ENCODE results near the gene CPPED1. TPM values are rescaled to one million over a fixed set of nuclear protein-coding genes. Genes with fewer than 3 reads are reported as not detected.
"Not testable (repeated sequence)": the region's sequence is repeated elsewhere in the genome, so short reads cannot be mapped to it uniquely, and the experiment has no call there.

Gene CPPED1
- total RNA-seq, 1 donor: 40.0 TPM

GRCh38 chr16:12813734-12814133 is 10.0 kb upstream of the CPPED1 start:
- not testable (repeated sequence) for H3K9me3 ChIP-seq (ENCODE audit: low read depth, low read length); H3K4me3 ChIP-seq (ENCODE audit: low read length); H3K27me3 ChIP-seq (ENCODE audit: insufficient read depth, low read length)
- peaks cover 62% of the 10 kb centered on the region for H3K4me1 ChIP-seq (ENCODE audit: insufficient read depth, low read length)

DNA sequence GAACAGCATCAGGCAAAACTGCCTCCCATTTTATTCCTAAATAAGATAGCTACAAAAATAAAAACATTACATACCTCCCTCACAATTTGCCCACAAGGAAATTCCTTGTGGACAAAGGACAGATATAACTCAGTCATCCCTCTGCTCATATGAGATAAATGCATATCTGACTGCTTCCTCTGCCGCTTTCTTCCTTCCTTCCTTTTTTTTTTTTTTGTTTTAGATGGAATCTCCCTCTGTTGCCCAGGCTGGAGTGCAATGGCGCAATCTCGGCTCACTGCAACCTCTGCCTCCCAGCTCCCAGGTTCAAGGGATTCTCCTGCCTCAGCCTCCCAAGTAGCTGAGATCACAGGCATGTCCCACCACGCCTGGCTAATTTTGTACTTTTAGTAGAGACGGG is 9.6 kb upstream of the CPPED1 start:
- not testable (repeated sequence) for H3K9me3 ChIP-seq (ENCODE audit: low read depth, low read length); H3K4me3 ChIP-seq (ENCODE audit: low read length); H3K27me3 ChIP-seq (ENCODE audit: insufficient read depth, low read length)
- H3K4me1 ChIP-seq (ENCODE audit: insufficient read depth, low read length): peaks cover 58% of the 10 kb centered on the region

GRCh38 chr16:12811441-12812383 is 8.0 kb upstream of the CPPED1 start:
- Histone ChIP-seq H3K9me3 (ENCODE audit: low read depth, low read length) (no peaks in the 10 kb centered on the region), H3K4me3 (ENCODE audit: low read length) (no peak overlapping the region), H3K4me1 (ENCODE audit: insufficient read depth, low read length) (peaks cover 42% of the 10 kb centered on the region), H3K27me3 (ENCODE audit: insufficient read depth, low read length) (no peaks in the 10 kb centered on the region)

GRCh38 chr16:12805066-12805465 is 1.4 kb upstream of the CPPED1 start:
- no peak overlapping the region for H3K4me3 ChIP-seq (ENCODE audit: low read length)
- peaks cover 40% of the 10 kb centered on the region for H3K4me1 ChIP-seq (ENCODE audit: insufficient read depth, low read length)
- H3K9me3 ChIP-seq (ENCODE audit: low read depth, low read length): no peaks in the 10 kb centered on the region
- no peaks in the 10 kb centered on the region for H3K27me3 ChIP-seq (ENCODE audit: insufficient read depth, low read length)

- Histone ChIP-seq H3K4me1 (ENCODE audit: insufficient read depth, low read length) (peaks cover 46% of the 10 kb centered on the region), H3K4me3 (ENCODE audit: low read length) (no peak overlapping the region)
Observed at GRCh38 chr16:12804395-12804794, 708 bp upstream of the CPPED1 start.

GRCh38 chr16:12802661-12803060 is 1.0 kb downstream of the CPPED1 start:
- peaks cover 61% of the 10 kb centered on the region for H3K4me1 ChIP-seq (ENCODE audit: insufficient read depth, low read length)
- peak overlapping the region; percentile 90 for H3K4me3 ChIP-seq (ENCODE audit: low read length)
- no peaks in the 10 kb centered on the region for H3K27me3 ChIP-seq (ENCODE audit: insufficient read depth, low read length)
- no peaks in the 10 kb centered on the region for H3K9me3 ChIP-seq (ENCODE audit: low read depth, low read length)

More at GRCh38 chr16:12804395-12804794, 708 bp upstream of the CPPED1 start:
- H3K9me3 ChIP-seq (ENCODE audit: low read depth, low read length): no peaks in the 10 kb centered on the region
- H3K27me3 ChIP-seq (ENCODE audit: insufficient read depth, low read length): no peaks in the 10 kb centered on the region

GRCh38 chr16:12802048-12802447 is 1.6 kb downstream of the CPPED1 start:
- Histone ChIP-seq H3K27me3 (ENCODE audit: insufficient read depth, low read length) (no peaks in the 10 kb centered on the region), H3K4me1 (ENCODE audit: insufficient read depth, low read length) (peaks cover 63% of the 10 kb centered on the region), H3K9me3 (ENCODE audit: low read depth, low read length) (no peaks in the 10 kb centered on the region), H3K4me3 (ENCODE audit: low read length) (peak overlapping the region; percentile 90)

DNA sequence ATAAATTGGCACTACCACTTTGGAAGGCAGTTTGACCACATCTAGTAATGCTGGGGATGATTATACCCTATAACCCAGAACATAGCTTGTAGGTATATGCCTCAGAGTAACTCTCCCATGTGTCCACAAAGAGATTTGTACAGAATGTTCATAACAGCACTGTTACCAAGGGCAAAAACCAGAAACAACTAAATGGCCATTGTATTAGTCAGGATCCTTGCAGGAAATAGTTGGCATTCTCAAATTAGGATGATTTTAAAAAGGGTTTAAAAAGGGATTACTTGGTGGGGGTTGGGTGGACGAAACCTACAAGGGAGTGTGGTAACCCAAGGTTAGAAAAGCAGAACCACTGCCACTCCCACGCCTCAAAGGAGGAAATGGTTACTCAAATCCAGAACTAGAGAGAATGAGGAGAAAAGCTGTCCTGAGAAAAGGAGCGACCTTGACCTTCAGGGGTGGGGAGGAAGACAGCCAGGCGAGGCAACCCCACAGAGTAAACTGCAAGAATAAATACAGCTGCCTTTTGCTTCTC is 2.1 kb downstream of the CPPED1 start:
- peaks cover 63% of the 10 kb centered on the region for H3K4me1 ChIP-seq (ENCODE audit: insufficient read depth, low read length)

GRCh38 chr16:12800817-12801216 is 2.9 kb downstream of the CPPED1 start:
- no peaks in the 10 kb centered on the region for H3K27me3 ChIP-seq (ENCODE audit: insufficient read depth, low read length)
- peak overlapping the region; percentile 14 for H3K4me3 ChIP-seq (ENCODE audit: low read length)
- H3K9me3 ChIP-seq (ENCODE audit: low read depth, low read length): no peaks in the 10 kb centered on the region
- H3K4me1 ChIP-seq (ENCODE audit: insufficient read depth, low read length): peaks cover 63% of the 10 kb centered on the region

More for the DNA sequence above, 2.1 kb downstream of the CPPED1 start:
- Histone ChIP-seq H3K9me3 (ENCODE audit: low read depth, low read length) (no peaks in the 10 kb centered on the region), H3K4me3 (ENCODE audit: low read length) (peak overlapping the region; percentile 90), H3K27me3 (ENCODE audit: insufficient read depth, low read length) (no peaks in the 10 kb centered on the region)

GRCh38 chr16:12799996-12800395 is 3.7 kb downstream of the CPPED1 start:
- H3K27me3 ChIP-seq (ENCODE audit: insufficient read depth, low read length); H3K4me3 ChIP-seq (ENCODE audit: low read length); H3K9me3 ChIP-seq (ENCODE audit: low read depth, low read length): not testable (repeated sequence)
- peaks cover 63% of the 10 kb centered on the region for H3K4me1 ChIP-seq (ENCODE audit: insufficient read depth, low read length)

GRCh38 chr16:12798846-12799245 is 4.8 kb downstream of the CPPED1 start:
- H3K9me3 ChIP-seq (ENCODE audit: low read depth, low read length): no peaks in the 10 kb centered on the region
- H3K4me1 ChIP-seq (ENCODE audit: insufficient read depth, low read length): peaks cover 56% of the 10 kb centered on the region
- H3K4me3 ChIP-seq (ENCODE audit: low read length): no peak overlapping the region
- H3K27me3 ChIP-seq (ENCODE audit: insufficient read depth, low read length): no peaks in the 10 kb centered on the region

- H3K4me1 ChIP-seq (ENCODE audit: insufficient read depth, low read length): peaks cover 54% of the 10 kb centered on the region
- H3K27me3 ChIP-seq (ENCODE audit: insufficient read depth, low read length): no peaks in the 10 kb centered on the region
- no peaks in the 10 kb centered on the region for H3K9me3 ChIP-seq (ENCODE audit: low read depth, low read length)
- no peak overlapping the region for H3K4me3 ChIP-seq (ENCODE audit: low read length)
Observed at GRCh38 chr16:12798171-12798570, 5.5 kb downstream of the CPPED1 start.

DNA sequence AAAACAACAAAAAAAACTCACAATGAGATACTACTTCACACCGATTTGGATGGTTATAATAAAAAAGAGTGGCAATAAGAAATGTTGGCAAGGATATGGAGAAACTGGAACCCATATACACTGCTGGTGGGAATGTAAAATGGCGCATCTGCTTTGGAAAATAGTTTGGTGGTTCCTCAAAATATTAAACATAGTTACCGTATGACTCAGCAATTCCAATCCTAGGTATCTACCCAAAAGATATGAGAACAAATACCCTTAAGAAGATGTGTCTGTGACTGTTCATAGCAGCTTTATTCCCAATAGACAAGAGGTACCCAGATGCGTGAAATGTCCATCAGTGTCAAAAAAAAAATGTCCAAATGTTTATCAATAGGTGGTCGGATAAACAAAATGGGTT is 7.2 kb downstream of the CPPED1 start:
- no peak overlapping the region for H3K4me3 ChIP-seq (ENCODE audit: low read length)
- no peaks in the 10 kb centered on the region for H3K9me3 ChIP-seq (ENCODE audit: low read depth, low read length)
- H3K27me3 ChIP-seq (ENCODE audit: insufficient read depth, low read length): no peaks in the 10 kb centered on the region
- peaks cover 38% of the 10 kb centered on the region for H3K4me1 ChIP-seq (ENCODE audit: insufficient read depth, low read length)

DNA sequence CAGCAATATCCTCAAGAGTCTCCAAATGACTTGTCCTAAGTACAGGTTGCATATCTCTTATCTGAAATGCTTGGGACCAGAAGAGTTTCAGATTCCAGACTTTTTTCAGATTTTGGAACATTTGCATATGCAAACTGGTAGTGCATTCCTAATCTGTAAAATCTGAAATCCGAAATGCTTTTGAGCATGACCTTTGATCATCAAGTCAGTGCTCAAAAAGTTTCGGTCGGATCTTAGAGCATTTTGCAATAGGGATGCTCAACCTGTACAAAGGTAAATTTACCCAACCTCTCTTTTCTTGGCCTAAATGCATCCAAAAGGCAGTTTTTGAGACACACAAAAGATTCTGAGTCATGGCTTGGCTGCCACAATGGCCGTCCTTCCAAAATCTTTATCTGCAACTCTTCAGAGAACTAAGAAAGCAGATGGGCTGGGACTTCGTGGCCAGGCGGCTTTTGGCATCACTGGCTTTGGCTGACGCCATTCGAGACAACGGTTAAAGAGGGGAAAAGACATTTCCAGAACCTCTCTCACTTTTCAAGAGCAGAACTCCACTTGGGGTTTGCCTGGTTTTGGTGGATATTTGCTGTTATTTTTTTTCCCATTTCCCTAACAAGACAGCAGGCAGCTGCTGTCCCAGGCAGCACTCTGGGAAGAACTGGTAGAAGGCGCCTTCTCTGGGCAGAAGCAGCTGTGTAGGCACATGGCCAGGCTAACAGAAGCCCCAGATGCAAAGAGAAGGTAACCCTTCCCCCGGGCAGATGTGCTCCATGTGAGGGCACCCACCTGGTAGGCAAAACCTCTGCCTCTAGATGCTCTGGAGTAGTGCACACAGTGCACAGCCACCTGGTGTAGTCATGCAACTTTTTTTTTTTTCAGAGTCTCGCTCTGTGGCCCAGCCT is 8.9 kb downstream of the CPPED1 start:
- no peaks in the 10 kb centered on the region for H3K9me3 ChIP-seq (ENCODE audit: low read depth, low read length)
- H3K4me1 ChIP-seq (ENCODE audit: insufficient read depth, low read length): peaks cover 20% of the 10 kb centered on the region
- H3K27me3 ChIP-seq (ENCODE audit: insufficient read depth, low read length): no peaks in the 10 kb centered on the region
- no peak overlapping the region for H3K4me3 ChIP-seq (ENCODE audit: low read length)

- no peaks in the 10 kb centered on the region for H3K9me3 ChIP-seq (ENCODE audit: low read depth, low read length)
- peaks cover 11% of the 10 kb centered on the region for H3K4me1 ChIP-seq (ENCODE audit: insufficient read depth, low read length)
- H3K4me3 ChIP-seq (ENCODE audit: low read length): no peak overlapping the region
- H3K27me3 ChIP-seq (ENCODE audit: insufficient read depth, low read length): no peaks in the 10 kb centered on the region
Observed at GRCh38 chr16:12793865-12794240, 9.8 kb downstream of the CPPED1 start.

Measured in mononuclear cell (primary cell).